B cell (primary cell): ENCODE data around the gene CERS2.

ENCODE experiments used
- EZH2 ChIP-seq: IDR thresholded peaks from 2 replicates; pipeline ENCODE4 v1.6.1; 2012; ENCODE audit warnings: borderline replicate concordance, low read depth, mild to moderate bottlenecking, moderate library complexity, low read length; ENCODE audit not compliant: insufficient read depth, poor library complexity, severe bottlenecking
- TF ChIP-seq, protein P1 (sequence below): fragments of 200-600 bp; IDR thresholded peaks from one replicate; pipeline ENCODE4 v1.8.0; 2022; ENCODE audit warnings: antibody characterized with exemption, mild to moderate bottlenecking

DNA sequence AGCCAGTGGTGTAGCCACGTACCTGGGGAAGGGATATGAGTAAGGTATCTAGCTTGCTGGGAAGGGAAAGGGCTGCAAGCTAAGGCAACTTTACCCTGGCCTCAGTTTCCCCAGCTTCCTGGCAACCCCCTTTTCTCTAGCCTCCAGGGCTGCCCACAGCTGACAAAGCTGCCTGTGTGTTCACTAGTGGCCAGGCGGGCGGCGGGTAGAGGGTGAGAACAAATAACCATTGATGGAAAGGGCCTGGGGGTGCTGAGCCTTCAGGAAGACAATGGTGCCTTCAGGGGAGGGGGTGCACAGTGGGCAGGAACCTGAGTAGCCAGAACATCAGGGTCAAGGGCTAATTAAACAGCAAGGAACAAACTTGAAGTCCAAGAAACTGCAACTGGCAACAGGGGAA lies 6.1 kb downstream of the CERS2 start:
- TF ChIP-seq, protein P1, sequence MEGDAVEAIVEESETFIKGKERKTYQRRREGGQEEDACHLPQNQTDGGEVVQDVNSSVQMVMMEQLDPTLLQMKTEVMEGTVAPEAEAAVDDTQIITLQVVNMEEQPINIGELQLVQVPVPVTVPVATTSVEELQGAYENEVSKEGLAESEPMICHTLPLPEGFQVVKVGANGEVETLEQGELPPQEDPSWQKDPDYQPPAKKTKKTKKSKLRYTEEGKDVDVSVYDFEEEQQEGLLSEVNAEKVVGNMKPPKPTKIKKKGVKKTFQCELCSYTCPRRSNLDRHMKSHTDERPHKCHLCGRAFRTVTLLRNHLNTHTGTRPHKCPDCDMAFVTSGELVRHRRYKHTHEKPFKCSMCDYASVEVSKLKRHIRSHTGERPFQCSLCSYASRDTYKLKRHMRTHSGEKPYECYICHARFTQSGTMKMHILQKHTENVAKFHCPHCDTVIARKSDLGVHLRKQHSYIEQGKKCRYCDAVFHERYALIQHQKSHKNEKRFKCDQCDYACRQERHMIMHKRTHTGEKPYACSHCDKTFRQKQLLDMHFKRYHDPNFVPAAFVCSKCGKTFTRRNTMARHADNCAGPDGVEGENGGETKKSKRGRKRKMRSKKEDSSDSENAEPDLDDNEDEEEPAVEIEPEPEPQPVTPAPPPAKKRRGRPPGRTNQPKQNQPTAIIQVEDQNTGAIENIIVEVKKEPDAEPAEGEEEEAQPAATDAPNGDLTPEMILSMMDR = no peak
- no peak for TF ChIP-seq EZH2
